ENCODE results near the gene SLC5A10.
A peak's percentile ranks its signal among the peaks of the same experiment; 100 is the strongest.

SLC5A10 gene

DNA sequence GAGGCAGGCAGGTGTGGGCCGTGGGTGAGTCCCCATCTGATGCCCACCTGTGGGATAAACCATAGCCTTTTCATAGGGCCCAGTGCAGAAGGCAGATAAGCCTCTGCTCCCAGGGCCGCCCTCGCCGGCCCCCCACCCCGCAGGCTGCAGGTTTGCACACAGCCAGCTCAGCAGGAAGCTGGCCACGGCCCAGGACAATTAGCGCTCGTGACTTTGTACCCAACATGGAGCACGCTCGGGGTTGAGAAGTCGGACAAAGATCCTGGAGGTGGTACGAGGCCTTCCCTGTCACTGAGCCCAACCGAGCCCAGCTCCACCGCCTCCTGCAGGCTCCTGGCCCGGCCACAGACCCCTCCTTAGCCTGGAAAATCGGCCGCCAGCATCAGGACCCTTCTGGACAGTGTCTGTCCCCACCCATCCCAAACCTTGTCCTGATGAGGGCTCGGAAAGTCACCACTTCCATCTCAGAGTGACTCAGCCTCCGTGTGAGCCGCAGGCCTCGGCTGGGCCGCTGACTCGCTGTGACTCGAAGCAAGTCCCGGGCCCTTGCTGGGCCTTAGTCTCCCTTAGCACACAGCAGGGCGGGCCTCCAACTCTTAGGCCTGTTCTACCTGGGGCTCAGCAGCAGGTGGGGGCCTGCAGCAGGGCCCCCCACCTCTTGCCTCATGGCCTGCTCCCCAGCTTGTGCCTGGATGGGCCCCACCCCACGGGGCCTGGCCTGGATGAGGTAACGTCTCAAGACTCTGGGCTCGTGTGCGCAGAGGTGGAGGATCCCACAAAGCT lies 29.9 kb downstream of the SLC5A10 start:
- TF ChIP-seq CTCF (IDR thresholded peaks at IDR 0.05; ENCODE audit: low read length, missing control alignments) = no peak
- no peak overlapping the region for H3K4me3 ChIP-seq (replicated peaks; ENCODE audit: low read depth, low read length)
- peak; percentile 54 for DNase-seq (ENCODE audit: low read depth)

DNA sequence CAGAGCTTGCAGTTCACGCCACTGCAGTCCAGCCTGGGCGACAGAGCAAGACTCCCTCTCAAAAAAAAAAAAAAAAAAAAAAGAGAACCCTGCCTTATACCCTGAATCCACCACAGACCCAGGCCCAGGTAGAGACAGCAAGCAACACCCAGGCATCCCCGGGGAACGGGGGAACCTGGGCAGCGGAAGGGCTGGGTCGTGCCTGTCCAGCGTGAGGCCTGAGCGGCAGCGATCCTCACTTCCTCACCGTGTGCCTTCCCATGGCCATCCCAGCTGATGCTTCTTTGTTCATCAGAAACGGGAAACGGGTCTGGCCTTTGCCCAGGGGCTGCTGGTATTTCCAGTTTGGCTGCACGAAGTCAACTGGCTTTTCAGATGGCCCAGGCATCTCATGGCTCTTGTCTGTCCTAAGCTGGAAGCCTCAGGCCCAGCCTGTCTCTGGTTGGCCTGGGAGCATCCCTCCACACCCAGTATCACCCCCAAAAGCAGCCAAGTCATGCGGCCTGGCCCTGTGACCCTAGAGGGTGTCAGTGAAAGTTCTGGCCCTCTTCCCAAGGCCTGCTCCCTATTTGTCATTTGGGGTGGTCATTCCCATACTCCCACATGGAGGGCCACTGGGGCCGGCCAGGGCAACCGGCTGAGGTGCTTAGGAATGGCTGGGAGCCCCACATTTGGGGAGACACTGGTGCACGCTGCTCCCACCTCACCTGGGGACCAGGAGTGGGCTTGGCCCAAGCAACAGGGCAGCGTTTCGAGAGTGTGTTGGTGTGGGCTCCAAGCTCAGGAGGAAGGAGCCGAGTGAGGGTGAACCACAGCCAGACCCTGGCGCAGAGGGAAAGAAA lies 32.5 kb downstream of the SLC5A10 start:
- DNase-seq (ENCODE audit: low read depth) = no peak
- TF ChIP-seq CTCF (IDR thresholded peaks at IDR 0.05; ENCODE audit: low read length, missing control alignments) = no peak

GRCh38 chr17:18985475-18985874 lies 33.5 kb downstream of the SLC5A10 start:
- DNase-seq (ENCODE audit: low read depth) = no peak

More for the DNA sequence above, 32.5 kb downstream of the SLC5A10 start:
- H3K4me3 ChIP-seq (replicated peaks; ENCODE audit: low read depth, low read length) = no peak overlapping the region

DNA sequence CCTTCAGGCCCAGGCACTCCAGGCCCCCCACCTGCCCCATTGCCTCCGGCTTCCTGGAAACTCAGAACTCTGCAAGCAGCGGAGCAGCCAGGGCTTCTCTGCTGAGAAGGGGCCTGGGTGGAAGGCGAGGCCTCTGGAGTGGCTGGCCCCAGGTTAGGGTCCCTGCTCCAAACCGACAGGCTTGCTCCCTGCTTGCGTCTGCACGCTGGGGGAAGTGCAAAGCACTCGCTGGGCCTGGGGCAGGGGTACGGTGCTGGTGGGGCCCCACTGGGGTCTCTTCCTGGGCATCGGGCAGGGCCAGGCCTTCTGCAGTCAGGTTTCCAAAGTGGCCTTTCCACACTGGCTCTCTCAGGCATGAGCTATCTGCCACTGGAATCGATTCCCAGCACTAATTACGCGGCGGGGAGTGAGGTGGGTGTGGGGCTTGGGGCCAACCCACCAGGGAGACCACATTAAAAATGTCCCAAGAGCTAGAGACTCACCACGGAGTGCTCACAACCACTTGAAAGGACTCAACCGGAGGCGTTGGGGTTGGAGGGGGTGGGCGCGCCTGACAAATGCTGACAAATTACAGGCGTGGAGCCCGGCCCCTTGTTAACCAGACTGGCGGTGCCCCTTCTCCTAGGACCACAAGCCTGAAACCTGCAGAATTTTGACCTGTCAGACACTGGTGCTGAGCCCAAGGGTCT lies 34.7 kb downstream of the SLC5A10 start:
- no peak for TF ChIP-seq CTCF (IDR thresholded peaks at IDR 0.05; ENCODE audit: low read length, missing control alignments)
- no peak for DNase-seq (ENCODE audit: low read depth)
- no peak overlapping the region for H3K4me3 ChIP-seq (replicated peaks; ENCODE audit: low read depth, low read length)

More at GRCh38 chr17:18985475-18985874, 33.5 kb downstream of the SLC5A10 start:
- no peak overlapping the region for H3K4me3 ChIP-seq (replicated peaks; ENCODE audit: low read depth, low read length)
- no peak for TF ChIP-seq CTCF (IDR thresholded peaks at IDR 0.05; ENCODE audit: low read length, missing control alignments)

- no peak for TF ChIP-seq CTCF (IDR thresholded peaks at IDR 0.05; ENCODE audit: low read length, missing control alignments)
- DNase-seq (ENCODE audit: low read depth) = no peak
- H3K4me3 ChIP-seq (replicated peaks; ENCODE audit: low read depth, low read length) = no peak overlapping the region
Observed at GRCh38 chr17:18987230-18987610, 35.3 kb downstream of the SLC5A10 start.

- H3K4me3 ChIP-seq (replicated peaks; ENCODE audit: low read depth, low read length) = no peak overlapping the region
- no peak for TF ChIP-seq CTCF (IDR thresholded peaks at IDR 0.05; ENCODE audit: low read length, missing control alignments)
- DNase-seq (ENCODE audit: low read depth) = no peak
Observed at GRCh38 chr17:18987862-18988545, 36.0 kb downstream of the SLC5A10 start.
